Lung (tissue), 16 donors: ENCODE measurements around the gene CFAP251. TPM values are rescaled to one million over a fixed set of nuclear protein-coding genes. Genes with fewer than 3 reads are reported as not detected.
"Not testable (repeated sequence)": the region's sequence is repeated elsewhere in the genome, so short reads cannot be mapped to it uniquely, and the experiment has no call there.

Experiments
- ATAC-seq: fragments of 200-7000 bp; cut with Tn5 transposase; one replicate; pipeline ENCODE4 v1.9.1; 2020; ENCODE audit warnings: moderate number of reproducible peaks; ENCODE audit not compliant: insufficient read depth, low FRiP score
- DNase-seq, 3 donors: peaks; one replicate each; pipeline ENCODE4 v3.0.0-alpha.2; 2013 to 2017
- H3K27ac ChIP-seq, 2 donors: one replicate each; pipeline ENCODE4 v1.5.1; 2013; ENCODE audit warnings: mild to moderate bottlenecking in 2 of 2, moderate library complexity in 2 of 2, control low read depth in 1 of 2, inconsistent platforms in 1 of 2, low read depth in 1 of 2, low read length in 1 of 2
- H3K27me3 ChIP-seq, 3 donors: one replicate each; pipeline ENCODE4 v1.5.1; 2013; ENCODE audit warnings: low read length in 2 of 3; ENCODE audit not compliant: control insufficient read depth in 3 of 3, insufficient read depth in 3 of 3
- H3K36me3 ChIP-seq, 4 donors: one replicate each; pipeline ENCODE4 v1.5.1; 2013; ENCODE audit warnings: low read length in 4 of 4, mild to moderate bottlenecking in 1 of 4, moderate library complexity in 1 of 4; ENCODE audit not compliant: control insufficient read depth in 4 of 4, insufficient read depth in 4 of 4
- H3K4me1 ChIP-seq, 5 donors: one replicate each; pipeline ENCODE4 v1.5.1; 2013; ENCODE audit warnings: low read length in 5 of 5, mild to moderate bottlenecking in 2 of 5, moderate library complexity in 1 of 5; ENCODE audit not compliant: control insufficient read depth in 5 of 5, insufficient read depth in 5 of 5
- H3K4me3 ChIP-seq: one replicate; pipeline ENCODE4 v1.5.1; 2013; ENCODE audit warnings: mild to moderate bottlenecking, control low read depth, moderate library complexity
- H3K9ac ChIP-seq, 2 donors: one replicate each; pipeline ENCODE4 v1.5.1; 2013; ENCODE audit warnings: low read length in 2 of 2, control low read depth in 1 of 2; ENCODE audit not compliant: insufficient read depth in 1 of 2
- H3K9me3 ChIP-seq, 4 donors: one replicate each; pipeline ENCODE4 v1.5.1; 2013; ENCODE audit warnings: low read length in 3 of 4, mild to moderate bottlenecking in 1 of 4, moderate library complexity in 1 of 4; ENCODE audit not compliant: control insufficient read depth in 4 of 4, insufficient read depth in 3 of 4
- CTCF ChIP-seq: IDR thresholded peaks from 2 replicates; pipeline ENCODE4 v1.5.1; 2012; ENCODE audit warnings: mild to moderate bottlenecking; ENCODE audit errors: control extremely low read depth, extremely low read depth
- WGBS, 2 donors: extraction: QIAGEN DNeasy Blood & Tissue Kit; methylation state at CpG; one replicate each; pipeline ENCODE4 v1.1.7; 2013; 5-methylcytosine and 5-hydroxymethylcytosine counted together
- long read RNA-seq, 5 donors: transcript quantifications; one replicate each; lab custom pipeline, GENCODE V29; 2026
- polyA plus RNA-seq, 2 donors: library from polyadenylated mRNA; stranded (reverse); fragments of 200-250 nt; gene quantifications; one replicate each; pipeline ENCODE4 v1.2.1, GENCODE V29; 2013
- total RNA-seq, 2 donors: library from RNA; depleted of rRNA in 1 of 2; stranded (reverse); fragments of >200 nt in 1 of 2; gene quantifications; one replicate each; pipeline ENCODE4 v1.2.1, GENCODE V29; 2014 to 2021
- donor health status: control.
- donor health status: control.
- donor health status: Bipolar disorder and iron deficiency.
- donor health status: healthy.
- donor health status: DM: yes; HTN: yes; CAD: no.

CFAP251 gene
- total RNA-seq: 10 to 100 TPM; 24.0 to 35.4 TPM
- 1 to 10 TPM; 6.9 to 7.2 TPM for polyA plus RNA-seq
- long read RNA-seq, donor 1, partial matches to known transcripts: 0 of 2 reads
- long read RNA-seq, donor 1, other reads (novel, unspliced or antisense): 0 of 2 reads
- long read RNA-seq, donor 2: 0 reads
- long read RNA-seq, donor 3: 0 reads
- long read RNA-seq, donor 4: 0 reads
- long read RNA-seq, donor 5, partial matches to known transcripts: 0 of 1 reads
- long read RNA-seq, donor 5, other reads (novel, unspliced or antisense): 0 of 1 reads

GRCh38 chr12:121917950-121918678, at the start of gene CFAP251:
Gene CFAP251 (plus strand): TSS chr12:121918592. CDS start chr12:121921306, 2,714 bp downstream.
- H3K4me3 ChIP-seq: peak within 1 kb of the TSS; percentile 35
- no peaks in the 10 kb centered on the region for H3K27me3 ChIP-seq
- WGBS, 2 donors: 19% methylated on average over 41 of the region's 41 CpGs
- no peaks in the 10 kb centered on the region for H3K9me3 ChIP-seq
- peak; percentile 59 for ATAC-seq
- peaks cover 6 to 19% (median 15%) of the 10 kb centered on the region in 4 donors for H3K36me3 ChIP-seq
- DNase-seq: peak; percentile 94 to 96 (median 95)
- peak within 1 kb of the TSS in 1 of 2 donors; percentile 49 for H3K9ac ChIP-seq
- peak; percentile 80 for TF ChIP-seq CTCF
- H3K27ac ChIP-seq: peak within 1 kb of the TSS; percentile 59 to 84
- H3K4me1 ChIP-seq: peaks cover 0 to 9% (median 3%) of the 10 kb centered on the region in 5 donors

- not testable (repeated sequence) for H3K36me3 ChIP-seq, H3K9ac ChIP-seq, H3K4me3 ChIP-seq, ATAC-seq, H3K27me3 ChIP-seq, DNase-seq, H3K9me3 ChIP-seq, H3K27ac ChIP-seq
- 95 to 99% methylated on average over 7 to 8 of the region's 8 CpGs for WGBS, 2 donors
- H3K4me1 ChIP-seq: peaks cover 0 to 11% (median 0%) of the 10 kb centered on the region in 5 donors
Measured at GRCh38 chr12:121869229-121869628, 49.2 kb upstream of the CFAP251 start.

GRCh38 chr12:121871467-121871866, 46.9 kb upstream of the CFAP251 start:
- no peak overlapping the region for H3K27ac ChIP-seq
- TF ChIP-seq CTCF: no peak

GRCh38 chr12:121872546-121873215, 45.7 kb upstream of the CFAP251 start:
- ATAC-seq: peak; percentile 44
- Histone ChIP-seq H3K36me3 (no peaks in the 10 kb centered on the region), H3K27ac (no peak overlapping the region), H3K9ac (no peak overlapping the region), H3K9me3 (no peaks in the 10 kb centered on the region), H3K27me3 (no peaks in the 10 kb centered on the region), H3K4me3 (no peak overlapping the region), H3K4me1 (peaks cover 0 to 11% (median 0%) of the 10 kb centered on the region in 5 donors)
- no peak for TF ChIP-seq CTCF
- WGBS, 2 donors: 62 to 77% methylated on average over 5 of the region's 5 CpGs
- peak; percentile 91 to 96 (median 92) for DNase-seq

More at GRCh38 chr12:121871467-121871866, 46.9 kb upstream of the CFAP251 start:
- ATAC-seq (no peak), DNase-seq (no peak)
- 76 to 86% methylated on average over 3 of the region's 3 CpGs for WGBS, 2 donors
- peaks cover 0 to 11% (median 0%) of the 10 kb centered on the region in 5 donors for H3K4me1 ChIP-seq
- H3K27me3 ChIP-seq: no peaks in the 10 kb centered on the region
- no peak overlapping the region for H3K4me3 ChIP-seq
- H3K9ac ChIP-seq: no peak overlapping the region
- H3K36me3 ChIP-seq: no peaks in the 10 kb centered on the region
- H3K9me3 ChIP-seq: no peaks in the 10 kb centered on the region
